GM12872 (cell line): ENCODE measurements around the gene HEXIM1.
A peak's percentile ranks its signal among the peaks of the same experiment; 100 is the strongest.

ENCODE experiments used
- TF ChIP-seq, protein P1 (sequence below): IDR thresholded peaks from 3 replicates; pipeline ENCODE4 v1.5.1; 2011; ENCODE audit warnings: low read depth, mild to moderate bottlenecking, low read length, moderate library complexity; ENCODE audit not compliant: insufficient read depth

HEXIM1 gene

DNA sequence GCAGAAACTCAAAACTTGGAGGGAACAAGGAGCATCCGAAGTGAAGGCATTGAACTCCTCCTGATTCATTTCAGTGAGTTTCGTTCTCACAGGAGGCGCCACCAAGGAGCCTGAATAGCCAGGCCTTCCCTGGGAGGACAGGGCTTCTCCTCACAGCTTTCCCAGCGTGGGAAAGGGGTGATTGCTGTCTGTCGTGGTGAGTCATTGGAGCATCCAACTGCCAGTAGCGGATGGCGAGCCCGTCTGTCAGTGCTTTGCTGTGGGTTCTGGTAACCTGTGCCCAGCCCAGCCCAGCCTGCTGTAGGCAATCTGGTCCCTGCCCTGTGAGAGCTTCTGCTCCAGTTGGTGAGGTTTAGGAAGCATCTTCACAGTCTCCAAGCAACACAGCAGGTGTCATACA lies 44.2 kb upstream of the HEXIM1 start:
- TF ChIP-seq, protein P1, sequence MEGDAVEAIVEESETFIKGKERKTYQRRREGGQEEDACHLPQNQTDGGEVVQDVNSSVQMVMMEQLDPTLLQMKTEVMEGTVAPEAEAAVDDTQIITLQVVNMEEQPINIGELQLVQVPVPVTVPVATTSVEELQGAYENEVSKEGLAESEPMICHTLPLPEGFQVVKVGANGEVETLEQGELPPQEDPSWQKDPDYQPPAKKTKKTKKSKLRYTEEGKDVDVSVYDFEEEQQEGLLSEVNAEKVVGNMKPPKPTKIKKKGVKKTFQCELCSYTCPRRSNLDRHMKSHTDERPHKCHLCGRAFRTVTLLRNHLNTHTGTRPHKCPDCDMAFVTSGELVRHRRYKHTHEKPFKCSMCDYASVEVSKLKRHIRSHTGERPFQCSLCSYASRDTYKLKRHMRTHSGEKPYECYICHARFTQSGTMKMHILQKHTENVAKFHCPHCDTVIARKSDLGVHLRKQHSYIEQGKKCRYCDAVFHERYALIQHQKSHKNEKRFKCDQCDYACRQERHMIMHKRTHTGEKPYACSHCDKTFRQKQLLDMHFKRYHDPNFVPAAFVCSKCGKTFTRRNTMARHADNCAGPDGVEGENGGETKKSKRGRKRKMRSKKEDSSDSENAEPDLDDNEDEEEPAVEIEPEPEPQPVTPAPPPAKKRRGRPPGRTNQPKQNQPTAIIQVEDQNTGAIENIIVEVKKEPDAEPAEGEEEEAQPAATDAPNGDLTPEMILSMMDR = no peak

DNA sequence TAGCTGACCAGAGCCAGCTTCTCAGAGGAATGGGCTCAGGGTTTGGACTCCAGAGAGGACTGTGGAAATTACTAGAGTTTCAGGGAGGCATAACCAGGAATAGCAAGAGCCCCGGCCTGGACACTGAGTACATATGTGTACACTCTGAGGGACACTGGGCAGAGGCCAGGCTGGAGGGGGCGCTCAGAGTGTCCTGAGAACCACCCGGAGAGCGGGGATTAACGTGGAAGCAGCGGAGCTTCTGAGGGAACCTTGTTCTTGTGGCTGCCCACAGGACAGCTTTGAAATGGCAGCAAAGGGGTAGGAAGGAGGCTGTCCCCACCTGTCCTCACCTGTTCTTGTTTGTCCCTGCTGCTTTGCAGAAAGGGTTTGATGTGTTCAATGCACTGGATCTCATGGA lies 43.8 kb upstream of the HEXIM1 start:
- TF ChIP-seq, protein P1 = no peak

DNA sequence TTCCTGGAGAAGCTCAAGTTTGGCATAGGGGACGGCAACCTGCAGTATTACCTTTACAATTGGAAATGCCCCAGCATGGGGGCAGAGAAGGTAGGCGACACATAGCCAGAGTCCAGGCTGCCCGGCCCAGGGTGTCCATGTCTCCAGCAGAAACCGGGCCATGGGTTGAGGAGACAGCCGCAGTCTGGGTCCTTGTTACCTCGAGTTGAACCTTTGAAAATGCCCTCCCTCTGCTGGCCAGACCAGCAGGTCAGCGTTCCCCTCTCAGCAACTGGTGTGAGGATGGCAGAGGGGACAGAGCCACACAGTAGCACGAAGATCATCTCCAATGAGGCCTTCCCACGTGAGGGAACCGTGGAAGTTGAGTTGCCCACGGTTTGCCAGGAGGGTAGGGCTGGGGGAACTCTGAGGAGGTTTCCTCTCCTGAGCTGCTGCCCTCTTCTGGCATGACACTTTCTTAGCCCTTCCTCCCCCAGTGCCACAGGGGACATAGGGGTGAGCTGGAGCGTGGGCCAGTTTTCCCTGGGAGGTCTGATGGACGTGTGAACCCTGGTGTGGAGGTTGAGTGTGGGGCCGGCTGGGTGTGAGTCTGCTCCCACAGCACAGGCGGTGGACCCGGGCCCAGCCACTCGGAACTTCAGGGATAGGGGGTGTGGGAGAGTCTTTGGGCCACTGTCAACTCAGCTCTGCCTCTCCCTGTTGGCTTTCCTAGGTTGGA lies 43.2 kb upstream of the HEXIM1 start:
- TF ChIP-seq, protein P1 = 0 out of 3 replicates have a peak, but pooled peaks have one; percentile 4

DNA sequence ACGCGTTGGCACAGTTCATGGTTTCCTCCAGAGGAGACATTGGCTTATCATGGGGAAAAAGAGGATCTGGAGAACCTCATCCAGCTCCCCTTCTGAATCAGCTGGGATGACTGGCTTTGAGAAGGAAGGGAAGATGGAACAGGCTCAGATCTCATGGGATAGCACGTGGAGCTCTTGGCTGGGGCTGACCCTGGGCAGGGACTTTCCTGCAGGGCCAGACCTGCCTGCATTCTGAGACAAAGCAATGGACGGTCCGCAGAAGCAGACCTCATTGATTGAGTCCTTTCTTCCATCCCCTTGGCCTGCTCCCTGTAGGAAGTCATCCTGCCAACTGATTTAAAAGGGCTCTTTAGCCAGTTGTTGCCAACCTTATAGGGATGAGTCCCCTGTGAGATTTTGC lies 42.2 kb upstream of the HEXIM1 start:
- TF ChIP-seq, protein P1 = no peak

DNA sequence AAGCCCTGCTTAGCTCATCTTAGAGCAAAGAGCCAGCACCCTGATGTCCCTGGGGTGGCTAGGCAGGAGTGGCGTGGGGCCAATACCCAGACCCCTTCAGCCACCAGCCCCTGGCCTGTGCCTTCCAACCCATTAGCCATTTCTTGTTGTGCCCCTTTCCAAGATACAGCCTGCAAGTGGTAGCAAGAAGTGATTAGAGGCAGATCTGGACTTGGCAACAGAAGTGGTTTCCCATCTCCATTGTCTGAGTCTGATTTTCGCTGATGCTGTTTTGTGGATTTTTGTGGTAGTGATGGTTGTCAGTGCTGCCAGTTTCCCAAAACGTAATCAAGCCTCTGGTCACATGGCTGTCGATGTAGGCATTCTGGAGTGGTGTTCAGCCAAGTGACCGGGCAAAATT lies 41.7 kb upstream of the HEXIM1 start:
- TF ChIP-seq, protein P1 = no peak

DNA sequence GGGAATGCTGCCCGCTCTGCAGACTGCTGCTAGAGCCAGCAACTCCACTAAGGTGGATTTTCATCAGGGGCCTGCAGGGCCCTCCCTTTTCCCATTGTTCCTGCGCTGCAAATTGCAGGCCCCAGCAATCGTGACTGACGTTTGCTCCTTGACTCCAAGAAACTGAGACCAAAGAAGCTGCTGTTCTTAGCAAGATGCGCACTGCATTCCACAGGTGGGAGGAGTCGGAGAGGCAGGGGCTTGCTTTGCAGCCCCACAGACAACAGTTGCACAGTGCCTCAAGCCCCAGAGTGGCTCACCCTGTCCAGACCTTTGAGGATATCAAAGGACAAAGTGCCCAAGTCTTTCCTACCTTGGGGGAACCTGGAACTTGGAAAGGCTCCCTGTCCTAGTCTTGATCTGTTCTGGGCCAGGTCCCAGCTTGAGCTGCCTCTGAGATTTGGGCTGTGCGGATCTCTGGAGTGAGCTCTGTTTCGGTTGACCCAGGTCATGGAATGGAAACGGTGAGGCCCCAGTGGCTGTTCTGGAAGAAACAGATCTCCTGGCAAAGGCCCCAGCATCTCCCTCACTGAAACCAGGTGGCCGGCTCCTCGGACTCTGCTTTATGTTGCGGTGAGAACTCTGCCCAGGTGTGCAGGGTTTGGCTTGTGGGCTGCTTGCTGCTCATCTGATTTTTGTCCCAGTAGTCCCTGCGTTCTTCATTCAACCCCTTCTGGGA lies 40.8 kb upstream of the HEXIM1 start:
- TF ChIP-seq, protein P1 = no peak

DNA sequence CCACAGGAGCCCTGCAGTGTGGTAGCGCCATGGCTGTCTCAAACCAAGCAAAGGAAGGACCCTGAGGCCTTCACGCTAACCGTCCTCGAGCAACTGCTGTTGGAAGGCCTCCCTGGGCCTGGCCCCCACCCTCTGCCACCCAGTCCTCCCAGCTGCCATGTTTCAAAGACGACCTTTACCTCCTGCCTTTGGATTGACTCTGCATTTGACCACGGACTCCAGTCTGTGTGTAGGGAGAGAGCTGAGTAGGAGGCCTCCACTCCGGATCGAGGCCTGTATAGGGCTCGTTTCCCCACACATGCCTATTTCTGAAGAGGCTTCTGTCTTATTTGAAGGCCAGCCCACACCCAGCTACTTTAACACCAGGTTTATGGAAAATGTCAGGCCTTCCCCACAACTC lies 40.2 kb upstream of the HEXIM1 start:
- TF ChIP-seq, protein P1 = no peak
